GM12801 (cell line): ENCODE results near the gene TSPY4.
"Not testable (repeated sequence)": the region's sequence is repeated elsewhere in the genome, so short reads cannot be mapped to it uniquely, and the experiment has no call there.

ENCODE experiments used
- CTCF ChIP-seq: IDR thresholded peaks from one replicate; pipeline ENCODE4 v1.5.1; 2011; ENCODE audit warnings: control low read depth; ENCODE audit not compliant: insufficient read length; ENCODE audit errors: extremely low read depth

TSPY4 gene

GRCh38 chrY:9337164-9337563, at the start of gene TSPY4:
TSS of gene TSPY4 (plus strand) at chrY:9337464. CDS start at chrY:9337510, 46 bp downstream.
- not testable (repeated sequence) for TF ChIP-seq CTCF

GRCh38 chrY:9320996-9321395, 16.3 kb upstream of the TSPY4 start:
- no peak for TF ChIP-seq CTCF

GRCh38 chrY:9357497-9357896, 20.2 kb downstream of the TSPY4 start, which contains the start of gene TSPY8:
TSS of gene TSPY8 (plus strand) at chrY:9357797. CDS start at chrY:9357843, 46 bp downstream.
- TF ChIP-seq CTCF: not testable (repeated sequence)
